Mesendoderm (in vitro differentiated cells): ENCODE measurements around the gene FOXRED1.

Experiments
- DNase-seq: peaks from one replicate; pipeline ENCODE4 v3.0.0; 2013
- H2AK5ac ChIP-seq: 2 replicates; pipeline ENCODE4 v1.6.1; 2013; ENCODE audit warnings: low read length, inconsistent platforms
- H2BK120ac ChIP-seq: 2 replicates; pipeline ENCODE4 v1.6.1; 2013; ENCODE audit warnings: low read depth, mild to moderate bottlenecking, low read length, moderate library complexity, mixed read lengths
- H2BK15ac ChIP-seq: replicated peaks from 2 replicates; pipeline ENCODE4 v1.6.1; 2013; ENCODE audit warnings: low read depth, mild to moderate bottlenecking, moderate library complexity
- H2BK5ac ChIP-seq: 2 replicates; pipeline ENCODE4 v1.6.1; 2013; ENCODE audit warnings: low read length, inconsistent platforms
- H3K18ac ChIP-seq: 2 replicates; pipeline ENCODE4 v1.6.1; 2013; ENCODE audit warnings: mild to moderate bottlenecking, low read length, mixed read lengths
- H3K23ac ChIP-seq: one replicate; pipeline ENCODE4 v1.6.1; 2013; ENCODE audit warnings: low read length
- H3K27ac ChIP-seq: 2 replicates; pipeline ENCODE4 v1.5.1; 2013; ENCODE audit warnings: low read depth, mild to moderate bottlenecking, inconsistent platforms, low read length, moderate library complexity
- H3K27me3 ChIP-seq: 2 replicates; pipeline ENCODE4 v1.6.1; 2013; ENCODE audit warnings: low read length, control low read depth, mild to moderate bottlenecking, inconsistent platforms; ENCODE audit not compliant: insufficient read depth, poor library complexity
- H3K36me3 ChIP-seq: 2 replicates; pipeline ENCODE4 v1.6.1; 2013; ENCODE audit warnings: low read length, inconsistent platforms; ENCODE audit not compliant: control insufficient read depth, insufficient read depth
- H3K4ac ChIP-seq: one replicate; pipeline ENCODE4 v1.6.1; 2013; ENCODE audit warnings: low read depth, mild to moderate bottlenecking, low read length, moderate library complexity
- H3K4me1 ChIP-seq: 2 replicates; pipeline ENCODE4 v1.6.1; 2013; ENCODE audit warnings: low read depth, low read length, inconsistent platforms; ENCODE audit not compliant: control insufficient read depth
- H3K4me2 ChIP-seq: 2 replicates; pipeline ENCODE4 v1.6.1; 2013; ENCODE audit warnings: low read length
- H3K4me3 ChIP-seq: 2 replicates; pipeline ENCODE4 v1.5.1; 2013; ENCODE audit warnings: mild to moderate bottlenecking, low read length
- H3K56ac ChIP-seq: one replicate; pipeline ENCODE4 v1.6.1; 2013; ENCODE audit warnings: low read length
- H3K79me1 ChIP-seq: 2 replicates; pipeline ENCODE4 v1.6.1; 2013; ENCODE audit warnings: low read length, inconsistent platforms
- H3K79me2 ChIP-seq: 2 replicates; pipeline ENCODE4 v1.6.1; 2013; ENCODE audit warnings: mild to moderate bottlenecking, low read length; ENCODE audit not compliant: control insufficient read depth, insufficient read depth
- H3K9ac ChIP-seq: 2 replicates; pipeline ENCODE4 v1.6.1; 2013; ENCODE audit warnings: low read length, inconsistent platforms
- H4K5ac ChIP-seq: one replicate; pipeline ENCODE4 v1.6.1; 2013; ENCODE audit warnings: low read length
- H4K8ac ChIP-seq: one replicate; pipeline ENCODE4 v1.6.1; 2013; ENCODE audit warnings: low read depth, mild to moderate bottlenecking, control low read depth, low read length, moderate library complexity
- WGBS: extraction: QIAGEN DNeasy Blood & Tissue Kit; methylation state at CpG from one replicate; pipeline ENCODE4 v1.1.7; 2013; ENCODE audit warnings: low lambda C conversion rate, missing lambda C conversion rate; ENCODE audit not compliant: insufficient coverage; ENCODE audit errors: extremely low coverage; 5-methylcytosine and 5-hydroxymethylcytosine counted together

Gene FOXRED1

DNA sequence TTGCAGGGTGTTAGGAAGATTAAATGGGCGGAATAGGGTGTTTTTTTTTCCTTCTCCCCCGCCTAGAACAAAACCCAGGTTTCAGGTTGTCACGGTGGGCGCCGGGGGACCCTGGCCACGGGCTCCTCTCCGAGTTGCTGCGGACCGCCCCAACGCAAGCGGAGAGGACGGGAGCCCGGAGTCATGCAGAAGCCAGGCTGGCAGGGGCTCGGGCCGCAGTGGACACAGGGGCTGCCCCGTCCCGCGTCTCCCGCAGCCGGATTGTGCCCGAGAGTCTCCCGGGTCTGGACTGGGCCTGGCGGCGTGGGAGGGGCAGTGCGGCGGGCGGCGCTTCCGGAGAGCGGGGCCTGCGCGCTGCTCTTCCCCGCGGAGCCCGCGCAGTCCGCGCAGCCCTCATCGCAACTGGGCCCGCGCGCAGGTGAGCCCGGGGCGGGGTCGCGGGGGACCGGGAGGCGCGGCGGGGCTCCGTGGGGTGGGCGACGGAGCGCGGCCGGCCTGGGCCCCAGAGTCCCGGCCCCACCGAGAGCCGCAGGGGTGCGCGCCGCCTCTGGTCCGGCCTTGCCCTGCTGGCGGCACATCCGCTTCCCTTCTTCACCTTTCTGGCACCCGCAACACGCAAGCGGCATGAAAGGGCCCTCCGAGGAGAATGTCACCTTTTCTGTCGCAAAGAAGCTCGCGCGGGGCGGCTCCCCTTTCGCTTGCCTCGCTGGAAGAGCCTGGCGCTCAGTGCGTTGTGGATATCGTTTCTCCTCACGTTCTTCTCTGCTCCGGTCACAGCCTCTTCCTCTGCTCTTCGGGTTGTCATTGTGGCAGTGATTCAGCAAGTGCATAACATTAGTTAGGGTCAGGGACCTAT, 14.0 kb downstream of the FOXRED1 start, which contains the start of gene TIRAP:
TIRAP (plus strand) TSS at position 358 of the 856 bp plus-strand sequence. CDS start 7,802 bp downstream, outside the sequence.
- H3K9ac ChIP-seq, result peak within 1 kb of the TSS; percentile 83
- no peaks in the 10 kb centered on the region for H3K27me3 ChIP-seq
- H3K27ac ChIP-seq, result no peak within 1 kb of the TSS
- H2BK15ac ChIP-seq, result no peak within 1 kb of the TSS
- peak within 1 kb of the TSS; percentile 95 for H3K56ac ChIP-seq
- H4K5ac ChIP-seq, result peak within 1 kb of the TSS; percentile 47
- peak; percentile 63 for DNase-seq
- peak within 1 kb of the TSS; percentile 38 for H2AK5ac ChIP-seq
- H2BK5ac ChIP-seq, result peak within 1 kb of the TSS; percentile 46
- peak within 1 kb of the TSS; percentile 59 for H3K23ac ChIP-seq
- peak within 1 kb of the TSS; percentile 94 for H3K18ac ChIP-seq
- H3K79me2 ChIP-seq, result no peaks in the 10 kb centered on the region
- WGBS, result no CpG with 5 or more reads among the region's 82 CpGs
- H3K79me1 ChIP-seq, result no peaks in the 10 kb centered on the region
- peak within 1 kb of the TSS; percentile 94 for H4K8ac ChIP-seq
- H3K4me3 ChIP-seq, result peak within 1 kb of the TSS; percentile 66
- no peaks in the 10 kb centered on the region for H3K36me3 ChIP-seq
- no peak within 1 kb of the TSS for H2BK120ac ChIP-seq
- H3K4me1 ChIP-seq, result peaks cover 7% of the 10 kb centered on the region
- peak within 1 kb of the TSS; percentile 63 for H3K4ac ChIP-seq
- peak within 1 kb of the TSS; percentile 95 for H3K4me2 ChIP-seq

DNA sequence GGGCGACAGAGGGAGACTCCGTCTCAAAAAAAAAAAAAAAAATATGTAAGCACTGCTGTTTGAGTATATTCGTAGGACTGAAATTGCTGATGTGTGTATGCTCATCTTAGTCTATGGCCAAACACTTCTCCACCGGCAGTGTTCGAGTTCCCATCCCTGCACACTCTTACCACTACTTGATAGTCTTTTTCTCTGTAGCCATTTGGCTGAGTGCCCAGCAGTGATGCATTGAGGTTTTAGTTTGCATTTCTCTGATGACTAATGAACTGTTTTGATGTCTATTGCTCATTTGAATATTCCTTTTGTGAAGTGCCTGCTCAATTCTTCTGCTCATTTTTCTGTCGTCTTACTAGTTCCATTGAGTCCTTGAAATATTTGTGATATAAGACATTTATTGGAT, 15.9 kb downstream of the FOXRED1 start:
- no peak overlapping the region for H4K8ac ChIP-seq
- no peak overlapping the region for H3K4me2 ChIP-seq
- DNase-seq, result no peak
- no peak overlapping the region for H4K5ac ChIP-seq
- no peak overlapping the region for H3K56ac ChIP-seq
- H2BK5ac ChIP-seq, result no peak overlapping the region
- H3K23ac ChIP-seq, result no peak overlapping the region
- H3K4ac ChIP-seq, result no peak overlapping the region
- no peak overlapping the region for H3K18ac ChIP-seq
- H3K36me3 ChIP-seq, result no peaks in the 10 kb centered on the region
- H3K27me3 ChIP-seq, result no peaks in the 10 kb centered on the region
- H2BK120ac ChIP-seq, result no peak overlapping the region
- peaks cover 7% of the 10 kb centered on the region for H3K4me1 ChIP-seq
- no peak overlapping the region for H3K9ac ChIP-seq
- no peaks in the 10 kb centered on the region for H3K79me1 ChIP-seq
- no peak overlapping the region for H2BK15ac ChIP-seq
- no peaks in the 10 kb centered on the region for H3K79me2 ChIP-seq
- WGBS, result no CpG with 5 or more reads among the region's 6 CpGs
- H3K4me3 ChIP-seq, result no peak overlapping the region
- no peak overlapping the region for H3K27ac ChIP-seq
- no peak overlapping the region for H2AK5ac ChIP-seq

DNA sequence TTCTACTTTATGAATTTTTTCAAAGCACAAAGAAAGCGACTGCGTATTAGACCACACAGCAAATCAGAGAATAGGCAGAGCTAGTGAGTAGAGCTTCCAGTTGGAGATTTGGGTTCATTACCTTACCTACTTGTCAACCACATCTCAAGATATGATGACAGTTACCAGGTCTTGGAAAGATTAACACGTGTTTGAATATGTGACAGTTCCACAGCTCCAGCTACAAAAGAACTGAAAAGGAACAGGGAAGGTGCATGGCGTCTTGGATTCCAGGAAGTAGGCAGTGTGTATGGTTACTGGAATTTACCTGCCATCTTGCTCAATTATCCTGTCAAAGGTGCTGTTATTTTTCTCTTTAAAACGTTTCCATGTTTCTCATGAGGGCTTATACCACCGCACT, 19.3 kb downstream of the FOXRED1 start:
- Histone ChIP-seq H3K27me3 (no peaks in the 10 kb centered on the region), H3K4ac (no peak overlapping the region), H2AK5ac (no peak overlapping the region), H3K36me3 (no peaks in the 10 kb centered on the region), H3K23ac (no peak overlapping the region), H3K79me1 (no peaks in the 10 kb centered on the region), H3K4me2 (no peak overlapping the region), H3K27ac (no peak overlapping the region), H3K56ac (no peak overlapping the region), H2BK5ac (no peak overlapping the region), H3K4me1 (peaks cover 4% of the 10 kb centered on the region), H3K79me2 (no peaks in the 10 kb centered on the region), H3K4me3 (no peak overlapping the region), H4K5ac (no peak overlapping the region), H3K18ac (no peak overlapping the region), H2BK120ac (no peak overlapping the region), H4K8ac (no peak overlapping the region), H3K9ac (no peak overlapping the region), H2BK15ac (no peak overlapping the region)
- WGBS, result no CpG with 5 or more reads among the region's 6 CpGs
- no peak for DNase-seq

DNA sequence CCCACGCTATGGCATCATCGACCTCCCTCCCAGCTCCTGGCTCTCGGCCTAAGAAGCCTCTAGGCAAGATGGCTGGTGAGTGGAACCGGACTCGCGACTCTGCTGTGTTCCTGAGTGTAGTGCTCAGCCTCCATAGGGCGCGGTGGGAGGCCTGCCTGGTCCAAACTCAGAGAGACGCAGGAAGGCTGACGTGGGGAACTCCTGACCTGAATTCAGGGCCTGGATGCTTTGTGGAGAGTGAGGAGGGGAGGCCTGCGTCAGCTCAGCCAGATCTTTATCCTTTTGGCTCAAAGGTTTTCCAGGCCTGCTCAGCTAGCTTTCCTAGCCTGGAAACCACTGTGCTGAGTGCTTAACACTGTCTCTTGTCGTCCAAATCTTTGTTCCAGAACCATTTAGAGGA, 21.9 kb downstream of the FOXRED1 start:
- H3K36me3 ChIP-seq, result no peaks in the 10 kb centered on the region
- H3K4me2 ChIP-seq, result no peak overlapping the region

DNA sequence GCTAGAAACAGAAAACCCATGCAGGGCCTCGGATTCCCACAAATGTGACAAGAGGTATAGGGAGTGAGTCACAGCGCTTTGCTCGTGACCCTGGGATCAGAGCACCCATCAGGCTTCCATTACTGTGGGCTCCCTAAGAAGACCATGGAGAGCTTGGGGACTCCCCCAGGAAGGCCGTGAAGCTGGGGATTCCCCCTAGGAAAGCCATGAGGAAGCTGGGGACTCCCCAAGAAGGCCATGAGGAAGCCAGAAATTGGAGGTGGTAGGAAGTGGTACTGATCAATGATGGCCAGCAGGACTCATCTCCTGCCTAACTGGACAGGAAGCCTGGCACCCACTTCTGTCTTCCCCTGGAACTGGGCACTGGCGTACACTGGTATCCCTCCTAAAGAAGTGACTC, 24.8 kb downstream of the FOXRED1 start:
- H3K4me2 ChIP-seq, result no peak overlapping the region
- H3K27ac ChIP-seq, result no peak overlapping the region
- no peak overlapping the region for H2AK5ac ChIP-seq
- H2BK15ac ChIP-seq, result no peak overlapping the region
- no peak overlapping the region for H3K4ac ChIP-seq
- no peaks in the 10 kb centered on the region for H3K27me3 ChIP-seq
- H3K23ac ChIP-seq, result no peak overlapping the region
- no peak overlapping the region for H4K8ac ChIP-seq
- H3K56ac ChIP-seq, result no peak overlapping the region
- no peak overlapping the region for H3K9ac ChIP-seq
- no peak for DNase-seq
- H3K4me1 ChIP-seq, result no peaks in the 10 kb centered on the region
- no peak overlapping the region for H2BK5ac ChIP-seq
- H3K36me3 ChIP-seq, result no peaks in the 10 kb centered on the region
- no CpG with 5 or more reads among the region's 5 CpGs for WGBS
- no peak overlapping the region for H3K18ac ChIP-seq
- no peak overlapping the region for H3K4me3 ChIP-seq
- no peaks in the 10 kb centered on the region for H3K79me2 ChIP-seq
- no peaks in the 10 kb centered on the region for H3K79me1 ChIP-seq
- H2BK120ac ChIP-seq, result no peak overlapping the region
- no peak overlapping the region for H4K5ac ChIP-seq

More for the DNA sequence above, 21.9 kb downstream of the FOXRED1 start:
- Histone ChIP-seq H3K79me2 (no peaks in the 10 kb centered on the region), H3K9ac (no peak overlapping the region), H2BK120ac (no peak overlapping the region), H3K56ac (no peak overlapping the region), H2BK5ac (no peak overlapping the region), H3K23ac (no peak overlapping the region), H3K27ac (no peak overlapping the region), H3K79me1 (no peaks in the 10 kb centered on the region), H3K27me3 (no peaks in the 10 kb centered on the region), H2AK5ac (no peak overlapping the region), H2BK15ac (no peak overlapping the region), H3K18ac (no peak overlapping the region), H4K5ac (no peak overlapping the region), H4K8ac (no peak overlapping the region), H3K4me3 (no peak overlapping the region), H3K4me1 (no peaks in the 10 kb centered on the region), H3K4ac (no peak overlapping the region)
- WGBS, result no CpG with 5 or more reads among the region's 12 CpGs
- DNase-seq, result no peak
